HG02943 (cell line): Measurements from ENCODE around the gene PLXDC2.

Experiments used
- ATAC-seq: cut with Tn5 transposase; IDR thresholded peaks from one replicate; pipeline ENCODE4 v1.9.1; 2021; ENCODE audit warnings: mild to moderate bottlenecking, low read depth, moderate library complexity; ENCODE audit not compliant: unreplicated experiment

PLXDC2 gene

DNA sequence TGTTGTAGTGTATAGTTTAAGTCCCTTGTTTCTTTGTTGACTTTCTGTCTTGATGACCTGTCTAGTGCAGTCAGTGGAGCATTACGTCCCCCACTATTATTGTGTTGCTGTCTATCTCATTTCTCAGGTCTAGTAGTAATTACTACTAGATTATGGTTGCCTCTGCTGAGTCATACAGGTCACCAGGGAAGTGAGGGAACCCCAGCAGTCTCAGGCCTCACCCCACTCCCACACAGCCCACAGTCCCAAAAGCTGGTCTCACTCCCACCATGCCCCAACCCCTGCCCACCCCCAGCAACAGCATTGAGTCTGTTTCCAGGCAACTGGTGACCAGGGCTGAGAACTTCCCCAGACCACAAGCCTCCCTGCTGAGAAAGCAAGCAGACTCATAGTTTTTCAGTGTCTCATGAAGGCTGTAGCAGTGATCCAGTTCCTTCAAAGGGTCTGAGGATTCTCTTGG lies 88.0 kb downstream of the PLXDC2 start:
- peak; percentile 96 for ATAC-seq

DNA sequence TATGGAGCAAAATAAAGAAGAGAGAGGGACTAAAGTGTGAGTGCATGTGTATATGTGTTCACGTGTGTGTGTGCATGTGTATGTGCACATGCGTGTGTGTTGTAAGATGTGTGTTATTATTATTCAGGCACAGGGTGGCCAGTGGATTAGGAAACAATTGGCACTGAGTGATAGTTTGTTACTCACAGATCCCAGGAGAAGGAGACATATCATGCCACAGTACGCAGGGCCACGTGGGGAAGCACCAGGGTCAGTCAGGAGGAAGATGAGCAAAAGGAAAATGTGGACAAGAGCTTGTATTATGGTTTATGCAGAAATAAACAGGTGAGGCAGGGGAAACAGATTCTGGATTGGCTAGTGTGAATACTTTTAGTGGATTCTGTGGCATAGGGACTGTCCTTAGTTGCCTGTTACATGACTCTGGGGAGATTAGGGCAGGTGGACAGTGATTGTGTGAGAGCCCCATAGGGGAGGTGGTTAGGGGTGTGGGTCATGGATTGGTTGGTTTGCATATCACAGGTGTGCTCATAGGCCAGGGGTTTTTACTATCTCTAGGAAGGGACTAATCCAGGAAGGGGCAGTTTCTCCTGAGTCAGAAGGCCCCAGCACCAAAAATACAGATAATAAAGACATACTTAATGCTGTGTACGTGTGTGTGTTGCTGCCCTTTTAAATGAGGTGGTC lies 90.0 kb downstream of the PLXDC2 start:
- ATAC-seq: no peak

DNA sequence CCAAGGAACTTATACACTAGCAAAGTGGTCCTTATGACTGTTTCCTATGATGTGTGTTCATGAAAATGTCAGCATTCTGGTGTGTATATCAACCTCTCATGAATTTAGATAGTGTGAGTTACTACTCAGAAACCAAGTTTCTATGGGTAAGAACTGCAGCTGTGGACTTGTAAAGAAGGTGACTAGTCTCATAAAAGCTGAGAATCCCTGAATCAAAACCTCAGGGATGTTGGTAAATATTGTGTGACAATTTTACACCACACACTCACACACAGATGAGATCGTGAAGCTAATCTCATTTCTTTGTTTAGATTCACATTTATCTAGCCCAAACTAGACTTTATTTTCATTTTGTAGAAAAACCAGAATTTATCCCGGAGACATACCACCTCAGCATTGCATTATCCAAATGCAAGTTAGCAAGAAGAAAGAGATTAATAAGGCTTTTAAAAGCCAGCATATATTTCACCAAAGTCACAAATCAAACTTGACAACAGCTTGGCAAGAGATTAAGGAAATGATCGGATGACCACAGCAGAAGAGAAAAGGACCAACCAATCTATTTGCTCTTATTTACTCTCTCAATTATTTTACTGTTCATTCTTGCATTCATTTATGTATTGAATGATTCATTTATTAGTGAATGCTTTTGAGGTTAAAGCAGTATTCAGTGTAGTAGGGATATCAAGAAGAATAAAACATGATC lies 92.9 kb downstream of the PLXDC2 start:
- no peak for ATAC-seq

DNA sequence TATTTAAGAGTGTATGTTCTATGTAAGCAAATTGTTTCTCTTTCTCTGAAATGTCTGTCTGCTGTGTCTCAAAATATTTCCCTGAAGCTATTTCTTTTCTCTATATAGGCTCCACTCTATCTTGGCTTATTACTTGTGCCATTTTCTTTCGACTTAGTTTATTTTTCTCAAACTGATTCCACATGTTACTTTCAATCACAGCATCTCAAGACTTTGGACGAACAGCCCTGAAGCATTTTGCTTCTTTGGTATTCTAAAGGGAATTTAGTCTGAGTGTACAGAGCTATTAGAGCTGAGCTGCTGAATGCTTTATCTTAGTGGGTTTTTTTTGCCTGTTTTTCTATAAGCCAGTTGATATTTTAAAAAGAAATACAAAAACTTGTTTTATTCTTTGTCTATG lies 95.7 kb downstream of the PLXDC2 start:
- ATAC-seq: no peak

DNA sequence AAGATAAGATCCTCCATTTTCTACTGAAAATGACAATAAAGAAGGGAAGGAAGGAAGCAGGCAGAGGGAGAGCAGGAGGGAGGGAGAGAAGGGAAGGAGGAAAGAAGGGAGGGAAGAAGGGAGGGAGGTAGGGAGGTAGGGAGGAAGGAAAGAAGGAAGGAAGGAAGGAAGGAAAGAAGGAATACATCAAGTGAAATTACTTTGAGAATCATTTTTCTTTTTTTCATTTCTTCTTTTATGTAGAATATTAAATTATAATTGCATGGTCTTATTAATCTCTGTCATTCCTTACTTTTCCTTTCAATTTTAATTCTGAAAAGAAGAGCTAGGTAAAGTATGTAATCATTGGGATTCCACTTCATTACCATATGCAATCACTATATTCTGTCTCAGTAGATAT lies 97.8 kb downstream of the PLXDC2 start:
- no peak for ATAC-seq

DNA sequence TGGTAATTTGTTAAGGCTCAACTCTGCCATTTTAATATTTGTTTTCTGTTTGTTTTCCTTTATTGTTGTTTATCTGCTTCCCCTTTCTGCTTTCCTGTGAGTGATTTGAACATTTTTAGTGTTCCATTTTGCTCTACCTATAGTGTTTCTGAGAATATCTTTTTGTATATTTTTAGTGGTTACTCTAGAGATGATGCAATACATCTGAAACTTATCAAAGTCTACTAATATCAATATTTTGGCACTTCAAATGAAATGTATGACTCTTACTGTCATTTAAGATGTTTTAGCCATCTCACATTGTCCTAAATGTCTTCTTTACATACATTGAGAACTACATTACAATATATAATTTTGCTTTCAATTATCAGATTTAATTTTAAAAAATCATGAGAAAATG lies 98.9 kb downstream of the PLXDC2 start:
- no peak for ATAC-seq

DNA sequence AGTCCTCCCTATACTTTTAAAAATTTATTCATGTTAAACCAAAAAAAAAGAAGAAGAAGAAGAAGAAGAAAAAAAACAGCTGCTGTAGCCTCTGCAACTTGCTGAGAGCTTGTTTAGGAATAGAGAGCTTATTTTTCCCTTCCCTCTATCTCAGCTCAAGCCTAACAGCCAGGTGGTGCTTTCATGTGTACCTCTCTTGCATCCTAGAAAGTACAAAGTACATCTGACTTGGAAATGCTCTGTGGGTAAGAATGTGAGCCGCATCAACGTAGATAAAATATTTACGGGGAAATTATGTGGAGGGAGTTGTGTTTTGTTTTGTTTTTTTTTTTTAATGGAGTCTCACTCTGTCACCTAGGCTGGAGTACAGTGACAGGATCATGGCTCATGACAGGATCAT lies 99.6 kb downstream of the PLXDC2 start:
- ATAC-seq: no peak

DNA sequence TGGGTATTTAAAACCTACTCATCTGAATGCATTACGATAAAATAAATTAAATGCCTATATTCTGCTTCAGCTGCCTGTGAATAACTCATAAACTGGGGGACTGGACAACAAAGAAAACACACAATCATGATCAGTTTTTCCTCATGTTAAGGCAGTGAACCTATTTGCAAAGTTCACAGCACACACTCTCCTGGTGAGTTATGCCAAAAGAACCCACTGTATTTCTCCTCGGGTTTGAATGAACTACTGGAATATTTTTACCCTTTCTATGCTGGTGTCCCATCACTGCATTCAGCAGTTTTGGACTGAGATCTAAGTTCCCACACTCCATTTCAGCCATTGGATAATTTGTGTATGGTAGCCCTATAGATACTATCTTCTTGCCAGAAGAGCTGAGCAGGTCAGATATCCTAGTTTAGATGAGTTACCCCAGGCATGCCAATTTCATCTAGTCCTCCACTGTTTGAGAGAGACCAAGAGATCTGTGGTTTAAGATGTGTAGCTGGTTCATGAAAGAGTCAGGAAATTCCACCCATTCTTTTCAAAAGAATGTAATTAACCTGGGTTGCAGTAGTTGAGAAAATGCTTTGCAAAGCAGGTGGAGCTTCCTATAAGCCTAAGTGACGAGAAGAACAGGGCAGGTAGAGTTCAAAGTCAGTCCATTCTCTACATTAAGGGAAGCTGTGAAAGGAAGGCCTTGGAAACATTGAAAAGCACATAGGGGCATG lies 101.7 kb downstream of the PLXDC2 start:
- ATAC-seq: no peak

DNA sequence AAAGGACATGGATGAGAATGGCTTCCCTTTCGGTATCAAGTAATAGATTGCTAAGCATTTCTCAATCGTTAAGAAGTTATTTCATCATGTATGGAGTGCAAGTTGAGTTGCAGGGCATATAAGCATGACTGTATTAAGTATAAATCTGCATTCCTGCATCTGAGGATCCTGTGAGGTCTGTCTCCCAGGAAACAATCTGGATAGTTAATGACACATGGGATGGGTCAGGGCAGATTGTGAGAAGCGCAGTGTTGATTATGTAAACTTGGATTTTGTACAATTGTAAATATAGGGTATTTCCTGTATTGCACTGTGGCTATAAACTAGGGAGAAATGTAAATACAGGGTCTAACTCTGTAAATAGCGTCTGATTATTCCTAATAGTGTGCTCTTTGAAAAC lies 102.6 kb downstream of the PLXDC2 start:
- ATAC-seq: no peak

DNA sequence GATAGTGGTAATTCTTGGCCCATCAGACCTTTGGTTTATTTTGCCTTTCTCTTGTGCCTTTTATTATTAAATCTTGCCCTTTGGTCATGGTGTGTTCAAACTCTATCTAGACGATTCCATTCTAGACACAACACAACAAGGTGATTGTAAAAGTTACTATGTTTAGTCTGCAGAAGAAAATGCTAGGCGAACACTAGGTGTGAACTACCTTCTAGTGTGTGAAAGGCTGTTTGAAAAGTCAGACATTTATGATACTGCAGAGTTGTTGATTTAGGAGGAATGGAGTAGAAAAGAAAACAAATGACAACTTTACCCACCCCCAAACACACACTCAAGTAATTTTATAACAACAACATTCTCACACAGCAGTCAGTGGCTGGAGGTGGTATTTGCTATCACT lies 103.4 kb downstream of the PLXDC2 start:
- no peak for ATAC-seq

DNA sequence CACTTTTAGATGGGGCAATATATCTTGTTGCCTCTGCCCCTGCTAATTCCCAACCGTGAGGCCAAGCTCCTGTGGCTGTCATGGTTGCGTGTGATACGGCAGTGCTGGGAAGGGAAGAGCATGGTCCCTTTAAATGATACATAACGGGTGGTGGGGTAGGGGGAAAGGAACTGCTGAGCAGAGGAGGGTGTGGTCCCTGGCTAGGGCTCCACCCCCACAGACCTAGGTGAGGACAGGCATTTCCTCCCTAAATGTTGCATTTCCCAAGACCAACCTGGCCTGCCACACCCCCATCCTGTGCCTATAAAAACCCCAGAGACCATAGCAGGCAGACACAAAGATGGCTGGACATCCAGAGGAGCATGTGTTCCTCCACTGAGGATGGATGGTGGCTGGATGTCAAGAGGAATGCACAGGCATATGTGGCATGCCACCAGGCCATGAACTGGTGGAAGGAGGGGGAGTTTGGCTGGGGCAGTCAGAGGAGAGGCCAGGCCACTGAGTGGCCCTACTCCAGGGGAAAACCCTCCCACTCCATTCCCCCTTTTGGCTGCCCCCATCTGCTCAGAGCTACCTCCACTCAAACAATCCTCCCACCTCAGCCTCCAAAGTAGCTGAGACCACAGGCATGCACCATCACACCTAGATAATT lies 104.0 kb downstream of the PLXDC2 start:
- no peak for ATAC-seq

DNA sequence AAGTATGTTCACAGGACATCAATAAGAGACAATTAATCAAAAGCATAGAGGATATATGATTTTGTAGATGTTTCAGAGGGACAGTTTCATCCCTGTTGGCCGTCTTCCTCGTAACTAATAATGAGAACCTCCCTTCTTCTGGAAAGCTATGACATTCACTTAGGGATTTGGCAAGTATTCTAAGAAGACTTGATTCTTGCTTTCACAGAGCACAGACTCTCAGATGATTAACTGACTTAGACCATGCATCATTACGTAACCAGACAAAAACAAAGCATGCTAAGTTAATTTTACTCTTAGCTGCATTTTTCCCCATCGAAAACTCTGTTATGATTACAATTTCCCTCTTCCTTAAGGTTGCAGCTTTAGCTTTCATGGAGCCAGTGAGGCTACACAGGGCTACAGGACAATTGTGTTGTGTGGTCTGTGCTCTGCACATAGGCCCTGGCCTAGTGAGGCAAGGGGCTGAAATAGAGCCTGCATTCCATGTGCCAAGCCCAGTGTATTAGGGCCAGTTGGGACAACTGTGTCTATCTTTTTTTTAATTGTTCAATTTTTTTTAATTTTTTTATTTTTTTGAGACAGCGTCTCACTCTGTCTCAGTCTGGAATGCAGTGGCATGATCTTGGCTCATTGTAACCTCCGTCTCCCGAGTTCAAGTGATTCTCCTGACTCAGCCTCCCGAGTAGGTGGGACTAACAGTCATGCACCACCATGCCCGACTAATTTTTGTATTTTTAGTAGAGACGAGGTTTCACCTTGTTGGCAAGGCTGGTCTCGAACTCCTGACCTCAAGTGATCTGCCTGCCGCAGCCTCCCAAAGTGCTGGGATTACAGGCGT lies 105.3 kb downstream of the PLXDC2 start:
- ATAC-seq: no peak

DNA sequence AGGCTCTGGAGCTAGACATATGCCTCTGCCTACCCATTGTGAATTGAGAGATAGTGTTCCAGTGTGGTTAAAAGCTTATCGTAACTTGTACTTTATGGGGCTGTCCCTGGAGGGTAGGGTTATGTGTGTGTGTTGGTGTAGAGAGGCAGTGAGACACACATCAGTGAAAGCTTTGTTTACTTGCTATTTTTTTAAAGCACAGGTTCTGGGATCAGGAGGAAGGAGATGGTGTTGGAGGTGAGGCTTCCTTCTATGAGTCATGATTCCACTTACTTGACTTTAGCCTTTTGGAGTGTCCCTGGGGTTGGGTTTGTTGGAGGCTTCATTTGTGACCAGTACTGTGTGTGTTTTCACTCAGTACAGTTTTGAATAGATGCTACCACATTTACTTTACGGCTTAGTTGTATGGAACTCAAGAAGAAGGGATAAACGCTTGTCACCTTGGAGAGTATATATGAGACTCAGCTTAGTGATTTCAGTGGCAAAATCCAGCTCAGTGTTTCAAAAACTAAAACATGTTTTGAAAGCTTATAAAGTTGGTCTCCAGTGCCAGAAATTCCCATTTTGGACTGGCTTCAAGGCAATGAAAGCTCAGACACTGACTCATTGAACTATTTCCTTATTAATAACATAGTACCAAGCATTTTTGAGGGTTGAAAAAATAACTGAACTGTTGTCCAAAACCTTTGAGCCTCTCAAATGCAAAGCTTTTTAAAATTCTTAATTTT lies 106.2 kb downstream of the PLXDC2 start:
- no peak for ATAC-seq

DNA sequence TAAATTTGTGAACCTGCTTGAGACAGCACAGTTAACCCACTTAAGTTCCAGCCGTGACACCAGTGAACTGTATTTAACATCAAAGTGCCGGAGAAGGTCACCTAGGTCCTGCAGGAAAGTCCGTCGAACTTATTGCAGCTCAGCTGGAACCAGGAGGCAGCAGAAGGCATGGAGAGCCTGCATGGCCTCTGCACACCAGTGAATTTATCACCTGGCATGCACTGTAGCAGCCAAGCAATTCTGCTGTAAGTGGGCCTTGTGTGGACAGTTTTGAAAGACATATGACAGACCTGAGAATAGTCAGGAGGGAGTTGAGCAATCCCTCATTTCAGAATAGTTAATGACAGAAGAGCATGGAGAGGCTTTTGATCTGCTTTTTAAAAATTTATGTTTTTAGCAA lies 108.8 kb downstream of the PLXDC2 start:
- ATAC-seq: no peak

DNA sequence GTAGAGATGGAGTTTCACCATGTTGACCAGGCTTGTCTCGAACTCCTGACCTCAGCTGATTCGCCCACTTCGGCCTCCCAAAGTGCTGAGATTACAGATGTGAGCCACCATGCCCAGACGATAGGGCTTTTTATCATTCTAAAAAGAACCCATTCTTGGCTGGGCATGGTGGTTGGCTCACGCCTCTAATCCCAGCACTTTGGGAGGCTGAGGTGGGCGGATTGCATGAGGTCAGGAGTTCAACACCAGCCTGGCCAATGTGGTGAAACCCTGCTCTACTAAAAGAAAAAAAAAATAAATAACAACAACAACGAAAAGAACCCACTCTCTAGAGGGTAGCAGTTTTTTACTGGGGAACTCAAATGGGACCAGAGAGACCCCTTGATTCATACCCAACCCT lies 112.7 kb downstream of the PLXDC2 start:
- ATAC-seq: no peak

DNA sequence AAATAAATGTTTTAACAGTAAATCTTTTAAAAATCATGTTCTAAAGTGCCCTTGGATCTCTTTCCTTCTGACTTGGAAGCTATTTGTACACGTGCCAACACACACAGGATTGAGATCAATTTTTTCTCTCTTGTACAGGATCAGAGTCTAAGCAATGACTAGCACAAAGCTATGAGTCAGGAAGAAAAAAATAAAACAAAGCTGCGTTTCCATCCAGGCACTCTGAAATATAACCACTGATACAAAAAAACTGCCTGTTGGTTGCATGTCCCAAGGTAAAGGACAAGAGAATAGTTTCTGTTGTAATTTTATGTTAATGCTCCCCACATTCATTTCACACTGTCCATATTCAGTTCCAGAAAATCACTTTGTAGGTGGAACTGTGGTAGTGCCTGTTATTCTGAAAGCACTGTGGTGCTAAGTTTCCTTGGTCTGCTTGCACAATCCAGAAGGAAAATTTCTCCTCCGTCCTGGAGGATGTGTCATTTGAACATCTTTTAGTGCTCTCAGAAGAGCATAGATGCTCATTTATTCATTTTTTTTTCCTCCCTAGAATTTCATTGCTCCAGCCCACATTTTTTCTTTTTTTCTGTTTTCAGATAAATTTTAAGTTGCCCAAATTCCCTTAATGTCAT lies 113.4 kb downstream of the PLXDC2 start:
- no peak for ATAC-seq

DNA sequence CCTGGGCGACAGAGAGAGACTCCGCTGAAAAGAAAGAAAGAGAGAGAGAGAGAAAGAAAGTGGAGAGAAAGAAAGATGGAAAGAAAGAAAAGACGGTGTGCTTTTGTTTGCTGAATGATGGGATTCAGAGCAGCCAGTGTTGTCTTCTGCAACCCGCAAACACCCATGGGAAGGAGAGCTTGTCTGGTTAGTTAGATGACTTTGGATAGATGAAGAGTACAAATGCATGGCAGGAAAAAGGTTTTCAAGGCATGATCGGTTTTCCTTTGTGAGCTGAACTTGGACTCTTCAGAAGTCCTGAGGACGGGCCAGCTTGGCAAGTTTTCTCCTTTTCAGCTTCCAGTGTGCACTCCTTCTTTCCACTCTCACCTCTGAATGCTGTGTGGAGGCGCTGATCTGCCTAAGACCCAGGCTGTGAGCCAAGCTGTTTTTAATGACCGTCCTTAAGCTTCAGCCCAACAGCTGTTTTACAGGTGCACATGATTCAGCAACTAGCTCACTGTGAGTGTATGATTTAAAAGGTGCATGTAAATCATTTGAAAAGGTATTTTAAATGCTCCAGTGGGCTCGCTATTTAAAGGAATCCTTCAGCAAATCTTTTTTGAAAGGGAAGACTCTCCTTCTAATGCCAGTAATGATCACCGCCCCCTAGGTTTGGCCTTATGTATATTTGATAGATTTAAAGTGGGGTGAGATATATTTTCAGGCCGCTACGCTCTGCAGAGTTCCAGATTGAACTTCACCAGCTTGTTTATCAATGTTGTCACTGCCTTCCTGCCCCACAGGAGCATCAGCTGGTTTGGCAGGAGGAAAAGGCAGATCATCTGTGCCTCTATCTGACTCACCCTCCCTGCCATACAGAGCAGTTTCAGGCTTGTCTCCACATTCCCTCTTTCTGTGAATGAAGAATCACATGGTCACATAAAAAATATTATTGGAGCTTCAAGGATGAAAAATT lies 115.0 kb downstream of the PLXDC2 start:
- ATAC-seq: no peak
